Prostate gland (tissue), 2 donors: Measurements from ENCODE around the gene PAAF1. TPM values are rescaled to one million over a fixed set of nuclear protein-coding genes. Genes with fewer than 3 reads are reported as not detected.

Source experiments
- DNase-seq: peaks from one replicate; pipeline ENCODE4 v3.0.0-alpha.2; 2019; ENCODE audit warnings: low spot score
- H3K27ac ChIP-seq, 2 donors: fragments of 200-600 bp; sonication (generic); 2 replicates each; pipeline ENCODE4 v1.5.1; 2017 to 2019
- H3K27me3 ChIP-seq: fragments of 200-600 bp; sonication (generic); replicated peaks from 2 replicates; pipeline ENCODE4 v1.5.1; 2019; ENCODE audit not compliant: insufficient read depth
- H3K36me3 ChIP-seq, 2 donors: fragments of 200-600 bp; sonication (generic); 1 replicate in 1 of 2; 2 replicates in 1 of 2; pipeline versions ENCODE4 v1.5.1 to v1.8.1; 2017 to 2019
- H3K4me1 ChIP-seq: fragments of 200-600 bp; sonication (generic); replicated peaks from 2 replicates; pipeline ENCODE4 v1.5.1; 2019
- H3K4me3 ChIP-seq, 2 donors: fragments of 200-600 bp; sonication (generic); 2 replicates each; pipeline ENCODE4 v1.5.1; 2017 to 2019
- H3K9me3 ChIP-seq: fragments of 200-600 bp; sonication (generic); 2 replicates; pipeline ENCODE4 v1.5.1; 2017
- POLR2A ChIP-seq: fragments of 450-650 bp; IDR thresholded peaks from one replicate; pipeline ENCODE4 v1.6.1; 2016; ENCODE audit warnings: antibody characterized with exemption, mild to moderate bottlenecking
- POLR2AphosphoS5 ChIP-seq: sonication (generic); formaldehyde crosslinking; IDR thresholded peaks from one replicate; pipeline ENCODE4 v1.6.1; 2017; ENCODE audit warnings: antibody characterized with exemption
- WGBS: methylation state at CpG from one replicate; pipeline ENCODE4 v1.1.5; 2018; 5-methylcytosine and 5-hydroxymethylcytosine counted together
- intact Hi-C: fragments of 100-400 bp; cut with DNase I; formaldehyde crosslinking; loops from one replicate; pipeline ENCODE4 v1.14.2; 2022
- total RNA-seq, 2 donors: library from RNA; depleted of rRNA; stranded (reverse); fragments of >200 nt; gene quantifications; one replicate each; pipeline ENCODE4 v1.1.0, GENCODE V29; 2016
- TF ChIP-seq, protein P1 (sequence below), 4 experiments: fragments of 200-600 bp in 2 of 4; fragments of 450-650 bp in 2 of 4; sonication (generic) in 2 of 4; IDR thresholded peaks; 1 replicate in 3 of 4; 2 replicates in 1 of 4; pipeline ENCODE4 v1.5.1; 2016 to 2019; ENCODE audit warnings: antibody characterized with exemption in 4 of 4, mild to moderate bottlenecking in 2 of 4, moderate library complexity in 2 of 4

The PAAF1 gene
- total RNA-seq, 2 donors from 2014 or later, result 15.6 to 28.3 TPM

DNA sequence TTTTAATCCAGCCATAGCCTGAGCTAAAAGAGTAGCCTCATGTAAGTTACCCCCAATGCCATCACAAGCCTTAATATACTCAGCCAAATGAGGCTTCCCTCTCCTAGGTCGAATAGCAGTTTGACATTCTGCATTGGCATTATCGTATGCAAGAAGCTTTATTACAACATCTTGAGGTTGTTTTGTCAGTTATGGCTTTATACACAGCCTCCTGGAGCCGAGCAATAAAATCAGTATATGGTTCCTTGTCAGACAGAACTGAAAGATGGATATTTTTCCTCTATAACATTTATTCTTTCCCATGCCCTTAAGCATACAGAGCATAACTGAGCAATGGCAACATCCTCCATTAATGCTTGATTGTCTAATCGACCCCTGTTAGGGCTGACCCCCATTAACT is 68.6 kb downstream of the PAAF1 start:
- TF ChIP-seq, protein P1, sequence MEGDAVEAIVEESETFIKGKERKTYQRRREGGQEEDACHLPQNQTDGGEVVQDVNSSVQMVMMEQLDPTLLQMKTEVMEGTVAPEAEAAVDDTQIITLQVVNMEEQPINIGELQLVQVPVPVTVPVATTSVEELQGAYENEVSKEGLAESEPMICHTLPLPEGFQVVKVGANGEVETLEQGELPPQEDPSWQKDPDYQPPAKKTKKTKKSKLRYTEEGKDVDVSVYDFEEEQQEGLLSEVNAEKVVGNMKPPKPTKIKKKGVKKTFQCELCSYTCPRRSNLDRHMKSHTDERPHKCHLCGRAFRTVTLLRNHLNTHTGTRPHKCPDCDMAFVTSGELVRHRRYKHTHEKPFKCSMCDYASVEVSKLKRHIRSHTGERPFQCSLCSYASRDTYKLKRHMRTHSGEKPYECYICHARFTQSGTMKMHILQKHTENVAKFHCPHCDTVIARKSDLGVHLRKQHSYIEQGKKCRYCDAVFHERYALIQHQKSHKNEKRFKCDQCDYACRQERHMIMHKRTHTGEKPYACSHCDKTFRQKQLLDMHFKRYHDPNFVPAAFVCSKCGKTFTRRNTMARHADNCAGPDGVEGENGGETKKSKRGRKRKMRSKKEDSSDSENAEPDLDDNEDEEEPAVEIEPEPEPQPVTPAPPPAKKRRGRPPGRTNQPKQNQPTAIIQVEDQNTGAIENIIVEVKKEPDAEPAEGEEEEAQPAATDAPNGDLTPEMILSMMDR (IDR thresholded peaks at IDR 0.05), result no peak
- TF ChIP-seq POLR2AphosphoS5, result no peak
- no peak for TF ChIP-seq POLR2A

GRCh38 chr11:73946798-73947458 is 70.1 kb downstream of the PAAF1 start:
- intact Hi-C loops, result no loop called here
- TF ChIP-seq, protein P1 (IDR thresholded peaks at IDR 0.05), result no peak
- TF ChIP-seq POLR2AphosphoS5 (no peak), POLR2A (no peak)

More for the DNA sequence above, 68.6 kb downstream of the PAAF1 start:
- Histone ChIP-seq H3K4me3 (no peak overlapping the region), H3K27ac (no peak overlapping the region), H3K27me3 (no peaks in the 10 kb centered on the region), H3K9me3 (no peaks in the 10 kb centered on the region), H3K4me1 (no peaks in the 10 kb centered on the region), H3K36me3 (no peaks in the 10 kb centered on the region)
- WGBS, result 50% methylated on average over 4 of the region's 4 CpGs
- intact Hi-C loops, result no loop called here
- no peak for DNase-seq

DNA sequence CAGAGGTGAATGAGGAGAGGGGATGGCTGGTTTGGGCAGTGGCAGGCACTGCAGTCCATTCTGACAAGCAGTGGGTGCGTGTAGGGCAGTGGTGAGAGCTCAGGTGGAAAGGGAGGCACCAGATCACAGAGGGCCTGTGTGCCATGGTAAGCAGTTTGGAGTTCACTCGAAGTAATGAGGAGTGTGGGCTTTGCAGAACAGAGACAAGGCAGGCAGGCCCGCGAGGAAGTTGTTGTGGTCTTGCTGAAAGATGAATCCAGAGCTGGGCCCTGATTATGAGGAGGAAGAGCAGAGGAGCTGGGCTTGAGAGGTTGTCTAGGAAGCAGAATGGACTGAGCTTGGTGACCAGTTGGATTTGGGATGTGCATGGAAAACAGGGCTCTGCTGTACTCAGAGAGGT is 72.4 kb downstream of the PAAF1 start:
- Histone ChIP-seq H3K9me3 (no peaks in the 10 kb centered on the region), H3K4me1 (no peaks in the 10 kb centered on the region), H3K36me3 (no peaks in the 10 kb centered on the region), H3K27me3 (no peaks in the 10 kb centered on the region), H3K27ac (no peak overlapping the region), H3K4me3 (no peak overlapping the region)
- intact Hi-C loops, result no loop called here
- TF ChIP-seq POLR2AphosphoS5 (no peak), POLR2A (no peak)
- TF ChIP-seq, protein P1 (IDR thresholded peaks at IDR 0.05), result no peak
- DNase-seq, result no peak
- WGBS, result 89% methylated on average over 4 of the region's 4 CpGs

More at GRCh38 chr11:73946798-73947458, 70.1 kb downstream of the PAAF1 start:
- DNase-seq, result no peak
- Histone ChIP-seq H3K27me3 (no peaks in the 10 kb centered on the region), H3K9me3 (no peaks in the 10 kb centered on the region), H3K36me3 (no peaks in the 10 kb centered on the region), H3K4me1 (no peaks in the 10 kb centered on the region), H3K27ac (no peak overlapping the region), H3K4me3 (no peak overlapping the region)
- 74% methylated on average over 13 of the region's 13 CpGs for WGBS

GRCh38 chr11:73949912-73950311 is 73.1 kb downstream of the PAAF1 start:
- H3K27ac ChIP-seq, result no peak overlapping the region
- intact Hi-C loops, result no loop called here
- WGBS, result 87% methylated on average over 5 of the region's 5 CpGs
- no peaks in the 10 kb centered on the region for H3K27me3 ChIP-seq
- no peak for DNase-seq
- no peak overlapping the region for H3K4me3 ChIP-seq
- H3K4me1 ChIP-seq, result no peaks in the 10 kb centered on the region
- TF ChIP-seq, protein P1 (IDR thresholded peaks at IDR 0.05), result no peak
- TF ChIP-seq POLR2A (no peak), POLR2AphosphoS5 (no peak)
- no peaks in the 10 kb centered on the region for H3K36me3 ChIP-seq
- H3K9me3 ChIP-seq, result no peaks in the 10 kb centered on the region
